Mesodermal cell (in vitro differentiated cells): ENCODE measurements around the gene SETSIP.
"Not testable (repeated sequence)": the region's sequence is repeated elsewhere in the genome, so short reads cannot be mapped to it uniquely, and the experiment has no call there.

Experiments used
- H3K27ac ChIP-seq: 2 replicates; pipeline ENCODE4 v1.7.0; 2013; ENCODE audit warnings: mild to moderate bottlenecking, low read depth, low read length, moderate library complexity; ENCODE audit not compliant: severe bottlenecking
- H3K36me3 ChIP-seq: 2 replicates; pipeline ENCODE4 v1.7.1; 2013; ENCODE audit warnings: mild to moderate bottlenecking, low read length, moderate library complexity; ENCODE audit not compliant: control insufficient read depth, insufficient read depth
- H3K4me1 ChIP-seq: one replicate; pipeline ENCODE4 v1.7.1; 2013; ENCODE audit warnings: mild to moderate bottlenecking, low read length; ENCODE audit not compliant: insufficient read depth, control insufficient read depth, poor library complexity, severe bottlenecking
- H3K4me3 ChIP-seq: 2 replicates; pipeline ENCODE4 v1.7.0; 2013; ENCODE audit warnings: low read length, control low read depth, mild to moderate bottlenecking; ENCODE audit not compliant: insufficient read depth, poor library complexity, severe bottlenecking; ENCODE audit errors: extremely low read depth
- H3K9me3 ChIP-seq: 2 replicates; pipeline ENCODE4 v1.7.1; 2013; ENCODE audit warnings: mild to moderate bottlenecking, low read length, moderate library complexity; ENCODE audit not compliant: control insufficient read depth
- WGBS, 2 experiments: methylation state at CpG; one replicate each; pipeline ENCODE4 v1.1.5; 2013; ENCODE audit warnings: missing lambda C conversion rate in 2 of 2; ENCODE audit not compliant: insufficient coverage in 2 of 2; 5-methylcytosine and 5-hydroxymethylcytosine counted together

The SETSIP gene

DNA sequence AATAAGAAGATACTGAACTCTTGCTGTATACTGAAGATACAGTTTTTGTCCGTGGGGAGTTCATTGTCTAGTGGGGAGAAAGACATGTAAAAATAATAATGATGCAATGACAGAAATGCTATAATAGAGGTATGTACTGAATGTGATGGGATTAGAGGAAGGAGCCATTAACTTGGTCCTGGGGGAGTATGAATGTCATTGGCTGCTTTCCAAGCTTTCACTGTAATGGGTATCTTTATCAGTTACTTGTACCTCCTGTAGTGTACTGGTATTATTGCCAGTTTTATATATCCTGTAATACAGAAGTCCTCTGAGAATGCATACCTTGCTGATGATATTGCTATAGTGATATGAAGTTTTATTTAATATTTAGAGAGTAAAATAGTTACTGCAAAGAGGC lies 12.3 kb upstream of the SETSIP start:
- H3K27ac ChIP-seq: no peak overlapping the region
- H3K4me3 ChIP-seq: no peak overlapping the region
- WGBS, 2 experiments: 100% methylated on average over 1 of the region's 1 CpG
- H3K36me3 ChIP-seq: no peaks in the 10 kb centered on the region
- no peaks in the 10 kb centered on the region for H3K4me1 ChIP-seq
- H3K9me3 ChIP-seq: peaks cover 17% of the 10 kb centered on the region

DNA sequence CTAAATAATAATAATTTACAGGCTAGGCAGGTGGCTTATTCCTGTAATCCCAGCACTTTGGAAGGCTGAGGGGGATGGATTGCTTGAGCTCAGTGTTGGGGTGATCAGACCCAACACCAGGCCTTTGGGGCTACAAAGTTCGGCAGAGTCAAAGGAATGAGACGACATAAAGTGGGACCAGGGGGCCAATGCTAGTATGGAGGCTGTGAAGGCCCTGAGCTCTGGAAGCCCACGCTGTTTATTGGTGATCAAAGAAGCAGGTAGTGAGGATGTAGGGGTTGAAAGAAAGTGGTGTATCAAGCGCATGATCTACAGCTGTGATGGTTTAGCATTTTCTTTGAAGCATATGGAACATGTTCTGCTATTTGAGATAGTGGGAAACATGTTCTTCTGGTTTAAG lies 10.5 kb upstream of the SETSIP start:
- Histone ChIP-seq H3K4me1 (no peaks in the 10 kb centered on the region), H3K9me3 (peaks cover 17% of the 10 kb centered on the region), H3K36me3 (no peaks in the 10 kb centered on the region), H3K27ac (no peak overlapping the region), H3K4me3 (no peak overlapping the region)
- 83 to 93% methylated on average over 4 of the region's 4 CpGs for WGBS, 2 experiments

DNA sequence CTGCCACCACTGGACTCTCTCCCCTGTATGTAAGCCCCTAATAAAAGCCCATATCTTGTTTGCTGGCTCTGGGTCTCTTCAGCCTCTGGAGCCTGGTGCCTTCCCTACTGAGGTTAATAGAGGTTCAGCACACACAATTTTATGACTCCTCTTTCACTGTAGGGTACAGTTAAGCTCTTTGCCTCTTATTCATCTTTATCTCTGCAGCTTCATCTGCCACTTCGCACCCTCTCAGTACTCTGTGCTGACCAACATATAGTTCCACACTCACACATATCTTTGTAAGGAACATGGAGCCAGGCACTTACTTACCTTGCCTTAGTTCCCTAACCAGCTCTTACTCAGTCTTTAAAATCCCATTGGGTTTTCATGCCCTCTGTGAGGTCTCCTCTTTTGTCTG lies 9.4 kb upstream of the SETSIP start:
- H3K27ac ChIP-seq: no peak overlapping the region
- H3K9me3 ChIP-seq: peaks cover 17% of the 10 kb centered on the region
- H3K36me3 ChIP-seq: no peaks in the 10 kb centered on the region
- 93 to 100% methylated on average over 1 of the region's 1 CpG for WGBS, 2 experiments
- peaks cover 2% of the 10 kb centered on the region for H3K4me1 ChIP-seq
- no peak overlapping the region for H3K4me3 ChIP-seq

DNA sequence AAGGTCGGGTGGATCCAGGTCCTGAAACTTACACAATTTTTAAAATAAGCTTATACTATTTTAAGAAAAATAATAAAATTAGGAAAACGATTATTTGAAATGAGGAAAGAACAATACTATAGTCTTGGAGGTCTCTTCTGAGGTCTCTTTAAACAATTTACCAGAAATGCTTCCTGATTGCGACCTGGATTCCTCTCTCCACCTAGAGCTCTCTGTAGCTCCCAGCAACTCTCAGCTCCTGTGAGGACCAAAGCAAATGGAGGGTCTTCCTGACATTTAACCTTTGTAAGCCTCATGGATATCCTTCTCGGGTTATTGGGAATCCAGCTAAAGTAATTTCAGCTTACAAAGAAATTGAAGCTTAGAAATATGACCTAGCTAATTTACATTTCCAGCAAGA lies 5.8 kb upstream of the SETSIP start:
- H3K4me1 ChIP-seq: peaks cover 2% of the 10 kb centered on the region
- no peak overlapping the region for H3K27ac ChIP-seq
- no peaks in the 10 kb centered on the region for H3K36me3 ChIP-seq
- peaks cover 5% of the 10 kb centered on the region for H3K9me3 ChIP-seq
- H3K4me3 ChIP-seq: peak overlapping the region; percentile 56
- WGBS, 2 experiments: 100% methylated on average over 1 to 2 of the region's 4 CpGs

DNA sequence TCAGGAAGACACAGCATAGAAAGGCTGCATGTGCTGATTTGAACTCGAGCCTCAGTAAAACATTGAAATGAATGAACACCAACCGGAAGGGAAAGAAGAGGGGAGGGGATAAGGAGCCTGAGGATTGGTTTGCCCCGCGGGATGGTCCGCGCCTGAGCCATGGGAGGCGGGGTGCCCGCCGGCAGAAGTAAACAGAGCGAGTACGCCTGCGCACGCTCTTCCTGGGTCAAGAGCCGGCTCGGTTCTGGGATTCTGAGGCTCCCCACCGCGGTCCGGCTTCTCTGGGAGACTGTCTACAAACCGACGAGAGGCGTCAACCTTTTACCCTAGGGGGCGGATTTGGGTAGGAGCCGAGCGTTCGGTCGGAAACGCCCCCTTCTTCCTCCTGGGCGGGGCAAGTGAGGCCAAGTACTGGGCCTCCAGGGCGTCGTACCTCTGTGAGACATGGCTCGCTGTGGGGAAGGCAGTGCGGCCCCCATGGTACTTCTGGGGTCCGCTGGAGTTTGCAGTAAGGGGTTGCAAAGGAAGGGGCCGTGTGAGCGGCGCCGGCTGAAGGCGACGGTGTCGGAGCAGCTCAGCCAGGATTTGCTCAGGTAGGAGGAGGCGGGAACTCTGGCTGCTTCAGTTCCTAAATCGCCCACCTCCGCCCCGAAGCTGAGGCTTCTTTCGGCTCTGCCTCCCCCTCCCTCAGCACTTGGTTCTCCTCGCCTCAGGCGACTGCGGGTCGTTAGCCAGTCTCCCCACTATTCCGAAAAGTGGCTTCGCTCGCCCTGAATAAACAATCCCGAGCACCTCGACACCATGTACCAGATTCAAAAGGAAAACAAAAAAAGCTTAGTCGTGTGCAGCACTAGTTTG lies 5.1 kb upstream of the SETSIP start, which contains the start of gene BTBD8:
Gene BTBD8 (plus strand): TSS at position 218 of the 858 bp plus-strand sequence. CDS start 227 bp downstream, at position 445.
- Histone ChIP-seq H3K27ac (peak within 1 kb of the TSS; percentile 20), H3K4me3 (peak within 1 kb of the TSS; percentile 56), H3K4me1 (peaks cover 2% of the 10 kb centered on the region), H3K9me3 (no peaks in the 10 kb centered on the region), H3K36me3 (no peaks in the 10 kb centered on the region)
- WGBS, 2 experiments: 2% methylated on average over 42 to 44 of the region's 55 CpGs

DNA sequence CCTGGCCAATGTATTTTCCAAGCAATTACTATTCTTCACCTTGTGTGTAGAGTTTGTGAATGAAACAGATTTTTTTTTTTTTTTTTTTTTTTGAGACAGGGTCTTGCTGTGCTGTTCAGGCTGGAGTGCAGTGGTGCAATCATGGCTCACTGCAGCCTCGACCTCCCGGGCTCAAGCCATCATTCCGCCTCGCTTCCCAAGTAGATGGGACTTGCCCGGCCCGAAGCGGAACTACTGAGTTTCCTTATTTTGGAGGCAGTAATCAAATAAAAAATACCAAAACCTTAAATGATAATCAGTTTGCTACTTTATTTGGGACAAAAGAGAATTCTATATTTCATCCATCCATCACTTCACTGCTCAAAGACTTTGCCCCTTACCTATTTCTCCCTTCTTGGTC lies 4.2 kb upstream of the SETSIP start:
- Histone ChIP-seq H3K4me3 (peak overlapping the region; percentile 56), H3K9me3 (no peaks in the 10 kb centered on the region), H3K4me1 (peaks cover 2% of the 10 kb centered on the region), H3K36me3 (no peaks in the 10 kb centered on the region), H3K27ac (no peak overlapping the region)
- WGBS, 2 experiments: 94 to 96% methylated on average over 3 to 4 of the region's 7 CpGs

DNA sequence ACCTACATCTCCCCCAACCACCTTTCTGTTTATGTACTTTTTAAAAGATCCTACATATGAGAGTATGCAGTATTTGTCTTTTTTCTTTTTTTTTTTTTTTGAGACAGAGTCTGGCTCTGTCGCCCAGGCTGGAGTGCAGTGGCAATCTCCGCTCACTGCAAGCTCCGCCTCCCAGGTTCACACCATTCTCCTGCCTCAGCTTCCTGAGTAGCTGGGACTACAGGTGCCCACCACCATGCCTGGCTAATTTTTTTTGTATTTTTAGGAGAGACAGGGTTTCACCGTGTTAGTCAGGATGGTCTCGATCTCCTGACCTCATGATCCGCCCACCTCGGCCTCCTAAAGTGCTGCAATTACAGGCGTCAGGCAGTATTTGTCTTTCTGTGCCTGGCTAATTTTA lies 2.9 kb upstream of the SETSIP start:
- not testable (repeated sequence) for H3K27ac ChIP-seq, H3K4me3 ChIP-seq
- 91 to 94% methylated on average over 5 of the region's 8 CpGs for WGBS, 2 experiments

DNA sequence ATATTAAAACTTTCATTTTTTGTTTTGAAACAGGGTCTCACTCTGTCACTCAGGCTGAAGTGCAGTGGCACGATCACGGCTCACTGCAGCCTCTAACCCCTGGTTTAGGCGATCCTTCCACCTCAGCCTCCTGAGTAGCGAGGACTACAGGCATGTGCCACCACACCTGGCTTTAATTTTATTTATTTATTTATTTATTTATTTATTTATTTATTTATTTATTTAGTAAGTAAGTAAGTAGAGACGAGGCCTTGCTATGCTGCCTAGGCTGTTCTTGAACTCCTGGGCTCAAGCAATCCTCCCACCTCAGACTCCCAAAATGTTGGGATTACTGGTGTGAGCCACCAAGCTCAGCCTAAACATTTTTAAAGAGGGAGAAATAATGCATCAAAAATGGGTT lies 1.2 kb upstream of the SETSIP start:
- Histone ChIP-seq H3K27ac (no peak overlapping the region), H3K4me3 (no peak overlapping the region)
- WGBS, 2 experiments: 95 to 100% methylated on average over 2 to 3 of the region's 5 CpGs

More for the DNA sequence above, 2.9 kb upstream of the SETSIP start:
- H3K4me1 ChIP-seq, H3K36me3 ChIP-seq, H3K9me3 ChIP-seq: not testable (repeated sequence)

DNA sequence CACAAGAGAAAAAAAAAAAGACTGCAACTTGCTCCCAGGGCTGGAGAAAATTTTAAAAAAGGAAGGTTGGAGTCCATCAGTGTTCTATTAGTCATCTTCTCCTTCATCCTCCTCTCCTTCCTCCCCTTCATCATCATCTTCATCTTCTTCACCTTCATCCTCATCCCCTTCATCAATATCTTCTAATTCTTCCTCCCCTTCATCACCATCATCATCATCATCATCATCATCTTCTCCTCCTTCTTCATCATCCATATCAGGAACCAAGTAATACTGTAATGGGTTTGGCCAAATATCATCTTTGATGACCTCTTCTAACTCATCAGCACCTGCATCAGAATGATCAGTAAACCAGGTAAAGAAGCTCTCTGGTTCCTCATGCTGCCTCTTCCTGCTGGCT lies 765 bp downstream of the SETSIP start:
- H3K36me3 ChIP-seq, H3K4me3 ChIP-seq, H3K9me3 ChIP-seq, H3K27ac ChIP-seq, H3K4me1 ChIP-seq: not testable (repeated sequence)

More for the DNA sequence above, 1.2 kb upstream of the SETSIP start:
- Histone ChIP-seq H3K4me1 (peaks cover 2% of the 10 kb centered on the region), H3K9me3 (no peaks in the 10 kb centered on the region), H3K36me3 (no peaks in the 10 kb centered on the region)

DNA sequence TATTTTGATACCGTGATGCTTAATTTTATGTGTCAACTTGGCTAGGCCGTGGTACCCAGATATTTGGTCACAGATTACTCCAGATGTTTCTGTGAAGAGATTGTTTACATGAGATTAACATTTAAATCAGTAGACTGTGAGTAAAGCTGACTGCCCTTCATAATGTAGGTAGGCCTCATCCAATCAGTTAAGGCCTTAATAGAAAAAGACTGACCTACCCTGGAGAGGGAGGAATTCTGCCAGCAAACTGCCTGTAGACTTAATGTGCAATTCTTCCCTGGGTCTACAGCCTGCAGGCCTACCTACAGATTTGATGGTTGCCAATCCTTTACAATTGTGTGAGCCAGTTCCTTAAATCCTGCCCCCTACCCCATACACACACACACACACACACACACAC lies 4.3 kb downstream of the SETSIP start:
- H3K9me3 ChIP-seq: no peaks in the 10 kb centered on the region
- no peaks in the 10 kb centered on the region for H3K36me3 ChIP-seq
- H3K4me1 ChIP-seq: no peaks in the 10 kb centered on the region
- WGBS, 2 experiments: 80% methylated on average over 1 of the region's 2 CpGs; no CpG with 5 or more reads in 1 of the 2 experiments
- H3K27ac ChIP-seq: no peak overlapping the region
- no peak overlapping the region for H3K4me3 ChIP-seq

DNA sequence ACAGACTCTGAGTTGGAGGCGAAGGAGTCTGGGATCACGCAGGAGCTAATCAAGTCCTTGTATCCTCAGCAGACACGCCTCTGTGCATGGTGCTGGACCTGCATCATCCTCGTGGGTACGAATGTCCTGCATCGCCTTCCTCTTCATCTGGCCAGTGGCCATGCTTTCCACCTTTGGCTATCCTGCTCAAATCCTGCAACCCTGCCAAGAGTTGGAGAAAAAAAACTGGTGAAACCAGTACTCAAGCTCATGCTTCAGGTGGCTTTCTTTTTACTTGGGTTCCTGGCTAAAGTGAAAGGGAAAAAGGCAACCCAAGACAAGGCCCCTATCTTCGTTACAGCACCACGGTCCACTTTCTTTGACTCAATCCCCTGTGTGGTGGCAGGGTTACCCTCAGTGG lies 8.9 kb downstream of the SETSIP start:
- WGBS, 2 experiments: 94 to 98% methylated on average over 6 to 7 of the region's 8 CpGs
- H3K27ac ChIP-seq: no peak overlapping the region
- no peaks in the 10 kb centered on the region for H3K9me3 ChIP-seq
- no peaks in the 10 kb centered on the region for H3K36me3 ChIP-seq
- H3K4me1 ChIP-seq: no peaks in the 10 kb centered on the region
- no peak overlapping the region for H3K4me3 ChIP-seq
